ENCODE data around the gene CDON. TPM values are rescaled to one million over a fixed set of nuclear protein-coding genes. Genes with fewer than 3 reads are reported as not detected.

CDON gene
- total RNA-seq, 1 donor, result 12.3 TPM

DNA sequence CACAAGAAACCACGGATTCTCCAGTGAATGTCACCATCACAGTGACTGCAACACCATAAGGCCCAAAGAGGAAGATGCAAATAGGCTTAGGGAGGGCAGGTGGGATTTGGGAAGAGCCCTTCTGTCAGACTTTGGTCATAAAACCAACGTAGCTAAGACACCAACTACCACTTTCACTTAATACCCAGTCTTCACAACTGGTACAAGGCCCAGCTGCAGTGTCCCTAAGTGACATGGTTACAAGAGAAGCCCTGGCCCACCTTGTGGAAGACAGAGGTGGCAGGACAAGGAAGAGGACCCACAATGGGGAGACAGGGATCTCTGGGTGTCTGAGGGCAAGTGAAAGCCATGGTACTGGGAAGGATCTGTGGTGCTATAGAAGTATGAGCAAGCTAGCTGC, 106.8 kb downstream of the CDON start:
- peak; percentile 44 for DNase-seq (ENCODE audit: insufficient read length, low spot score, missing footprints)
- Histone ChIP-seq H3K27ac (ENCODE audit: low read depth, low read length) (no peak overlapping the region), H3K4me2 (ENCODE audit: insufficient read depth, low read length) (no peak overlapping the region), H3K4me1 (ENCODE audit: insufficient read depth, low read length) (peaks cover 5% of the 10 kb centered on the region), H3K79me2 (ENCODE audit: insufficient read depth, low read length) (no peaks in the 10 kb centered on the region), H2AFZ (ENCODE audit: low read length) (no peak overlapping the region), H3K27me3 (ENCODE audit: insufficient read depth, low read length) (no peaks in the 10 kb centered on the region), H3K36me3 (ENCODE audit: insufficient read depth, low read length) (no peaks in the 10 kb centered on the region), H3K4me3 (ENCODE audit: insufficient read depth, low read length) (no peak overlapping the region), H4K20me1 (ENCODE audit: insufficient read depth, low read length) (no peaks in the 10 kb centered on the region), H3K9me3 (ENCODE audit: low read depth, low read length) (no peaks in the 10 kb centered on the region)
- TF ChIP-seq, protein P1, sequence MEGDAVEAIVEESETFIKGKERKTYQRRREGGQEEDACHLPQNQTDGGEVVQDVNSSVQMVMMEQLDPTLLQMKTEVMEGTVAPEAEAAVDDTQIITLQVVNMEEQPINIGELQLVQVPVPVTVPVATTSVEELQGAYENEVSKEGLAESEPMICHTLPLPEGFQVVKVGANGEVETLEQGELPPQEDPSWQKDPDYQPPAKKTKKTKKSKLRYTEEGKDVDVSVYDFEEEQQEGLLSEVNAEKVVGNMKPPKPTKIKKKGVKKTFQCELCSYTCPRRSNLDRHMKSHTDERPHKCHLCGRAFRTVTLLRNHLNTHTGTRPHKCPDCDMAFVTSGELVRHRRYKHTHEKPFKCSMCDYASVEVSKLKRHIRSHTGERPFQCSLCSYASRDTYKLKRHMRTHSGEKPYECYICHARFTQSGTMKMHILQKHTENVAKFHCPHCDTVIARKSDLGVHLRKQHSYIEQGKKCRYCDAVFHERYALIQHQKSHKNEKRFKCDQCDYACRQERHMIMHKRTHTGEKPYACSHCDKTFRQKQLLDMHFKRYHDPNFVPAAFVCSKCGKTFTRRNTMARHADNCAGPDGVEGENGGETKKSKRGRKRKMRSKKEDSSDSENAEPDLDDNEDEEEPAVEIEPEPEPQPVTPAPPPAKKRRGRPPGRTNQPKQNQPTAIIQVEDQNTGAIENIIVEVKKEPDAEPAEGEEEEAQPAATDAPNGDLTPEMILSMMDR (IDR thresholded peaks at IDR 0.05; ENCODE audit: extremely low read depth, low read depth, low read length), result no peak

DNA sequence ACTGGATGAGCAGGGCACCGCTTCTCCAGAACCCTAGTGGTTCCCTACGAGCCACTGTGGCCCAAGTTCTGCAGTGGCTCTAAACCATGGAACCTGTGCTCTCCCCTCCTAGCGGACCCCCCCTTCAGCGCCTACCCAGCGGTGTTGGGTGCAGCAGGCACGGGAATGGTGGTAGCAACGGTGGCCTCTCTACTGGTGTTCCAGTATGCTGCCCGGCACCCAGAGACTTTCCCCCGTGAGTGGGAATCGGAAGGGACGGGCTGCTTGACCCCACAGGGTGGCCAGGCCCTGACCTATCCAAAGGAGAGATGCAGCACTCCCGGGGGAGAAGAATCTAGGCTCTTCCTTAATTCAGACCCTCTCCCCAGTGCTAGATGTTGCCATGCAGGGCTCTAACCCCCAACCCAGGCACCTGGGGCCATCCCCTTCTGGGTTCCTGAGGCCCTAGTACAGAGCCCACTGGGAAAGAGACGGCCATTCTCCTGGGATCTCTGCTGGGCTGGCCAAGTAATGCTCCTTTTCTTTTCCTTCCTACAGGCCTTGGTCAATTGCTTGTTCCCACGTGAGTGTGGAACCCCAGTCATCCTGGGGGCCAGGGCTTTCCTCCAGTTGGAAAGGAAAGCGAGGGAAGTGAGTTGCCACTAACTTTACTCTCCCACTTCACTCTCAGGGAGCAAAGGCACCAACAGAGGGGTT, 107.6 kb downstream of the CDON start:
- Histone ChIP-seq H3K36me3 (ENCODE audit: insufficient read depth, low read length) (no peaks in the 10 kb centered on the region), H3K79me2 (ENCODE audit: insufficient read depth, low read length) (no peaks in the 10 kb centered on the region), H2AFZ (ENCODE audit: low read length) (no peak overlapping the region), H3K4me1 (ENCODE audit: insufficient read depth, low read length) (peaks cover 5% of the 10 kb centered on the region), H3K4me2 (ENCODE audit: insufficient read depth, low read length) (no peak overlapping the region), H4K20me1 (ENCODE audit: insufficient read depth, low read length) (no peaks in the 10 kb centered on the region), H3K9me3 (ENCODE audit: low read depth, low read length) (no peaks in the 10 kb centered on the region), H3K27ac (ENCODE audit: low read depth, low read length) (no peak overlapping the region), H3K27me3 (ENCODE audit: insufficient read depth, low read length) (no peaks in the 10 kb centered on the region), H3K4me3 (ENCODE audit: insufficient read depth, low read length) (no peak overlapping the region)
- TF ChIP-seq, protein P1 (IDR thresholded peaks at IDR 0.05; ENCODE audit: extremely low read depth, low read depth, low read length), result no peak
- DNase-seq (ENCODE audit: insufficient read length, low spot score, missing footprints), result peak; percentile 83

GRCh38 chr11:125954123-125954944, 108.3 kb downstream of the CDON start:
- Histone ChIP-seq H3K4me1 (ENCODE audit: insufficient read depth, low read length) (peaks cover 5% of the 10 kb centered on the region), H2AFZ (ENCODE audit: low read length) (no peak overlapping the region), H3K27me3 (ENCODE audit: insufficient read depth, low read length) (no peaks in the 10 kb centered on the region), H4K20me1 (ENCODE audit: insufficient read depth, low read length) (no peaks in the 10 kb centered on the region), H3K4me3 (ENCODE audit: insufficient read depth, low read length) (no peak overlapping the region), H3K79me2 (ENCODE audit: insufficient read depth, low read length) (no peaks in the 10 kb centered on the region), H3K9me3 (ENCODE audit: low read depth, low read length) (no peaks in the 10 kb centered on the region), H3K27ac (ENCODE audit: low read depth, low read length) (no peak overlapping the region), H3K36me3 (ENCODE audit: insufficient read depth, low read length) (no peaks in the 10 kb centered on the region), H3K4me2 (ENCODE audit: insufficient read depth, low read length) (no peak overlapping the region)
- TF ChIP-seq, protein P1 (IDR thresholded peaks at IDR 0.05; ENCODE audit: extremely low read depth, low read depth, low read length), result no peak
- DNase-seq (ENCODE audit: insufficient read length, low spot score, missing footprints), result peak; percentile 55

DNA sequence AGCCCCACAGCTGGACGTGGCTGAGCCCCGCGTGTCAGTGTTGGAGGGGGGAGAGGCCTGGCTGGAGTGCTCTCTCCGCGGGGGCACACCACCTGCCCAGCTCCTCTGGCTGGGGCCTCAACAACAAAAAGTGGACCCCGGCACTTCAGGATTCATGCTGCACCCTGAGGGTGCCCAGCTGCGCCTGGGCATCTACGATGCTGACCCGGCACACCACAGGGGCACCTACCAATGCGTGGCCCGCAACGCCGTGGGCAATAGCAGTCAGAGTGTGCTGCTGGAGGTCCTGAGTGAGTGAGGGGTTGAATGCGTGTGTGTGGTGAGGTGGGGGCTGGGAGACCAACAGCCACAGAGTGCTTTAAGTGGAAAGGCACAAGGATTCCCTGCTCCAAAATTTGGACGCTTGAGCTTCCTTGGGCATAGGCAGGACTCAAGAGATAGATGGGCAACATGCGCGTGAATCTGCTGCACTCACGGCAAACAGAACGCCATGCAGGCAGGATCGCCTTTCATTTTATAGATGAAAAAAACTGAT, 109.2 kb downstream of the CDON start:
- Histone ChIP-seq H3K27me3 (ENCODE audit: insufficient read depth, low read length) (no peaks in the 10 kb centered on the region), H2AFZ (ENCODE audit: low read length) (no peak overlapping the region), H3K4me3 (ENCODE audit: insufficient read depth, low read length) (no peak overlapping the region), H3K9me3 (ENCODE audit: low read depth, low read length) (no peaks in the 10 kb centered on the region), H3K36me3 (ENCODE audit: insufficient read depth, low read length) (no peaks in the 10 kb centered on the region), H3K27ac (ENCODE audit: low read depth, low read length) (no peak overlapping the region), H3K79me2 (ENCODE audit: insufficient read depth, low read length) (no peaks in the 10 kb centered on the region), H4K20me1 (ENCODE audit: insufficient read depth, low read length) (no peaks in the 10 kb centered on the region), H3K4me1 (ENCODE audit: insufficient read depth, low read length) (peaks cover 5% of the 10 kb centered on the region), H3K4me2 (ENCODE audit: insufficient read depth, low read length) (no peak overlapping the region)
- TF ChIP-seq, protein P1 (IDR thresholded peaks at IDR 0.05; ENCODE audit: extremely low read depth, low read depth, low read length), result no peak
- DNase-seq (ENCODE audit: insufficient read length, low spot score, missing footprints), result peak; percentile 69

Data from osteoblast (primary cell).